Breast epithelium (tissue), 4 donors: ENCODE results near the gene CLMP. TPM values are rescaled to one million over a fixed set of nuclear protein-coding genes. Genes with fewer than 3 reads are reported as not detected.
A peak's percentile ranks its signal among the peaks of the same experiment; 100 is the strongest.

Source experiments
- DNase-seq, 2 donors: peaks; one replicate each; pipeline ENCODE4 v3.0.0-alpha.2; 2019; ENCODE audit warnings: low spot score in 2 of 2
- H3K27ac ChIP-seq, 2 donors: fragments of 200-600 bp; sonication (generic) in 1 of 2; one replicate each; pipeline ENCODE4 v1.5.1; 2016 to 2019; ENCODE audit warnings: mild to moderate bottlenecking in 1 of 2
- H3K27me3 ChIP-seq, 2 donors: fragments of 200-600 bp; sonication (generic) in 1 of 2; one replicate each; pipeline versions ENCODE4 v1.5.1 to v1.6.0; 2017 to 2019; ENCODE audit warnings: control low read depth in 1 of 2, mild to moderate bottlenecking in 1 of 2
- H3K36me3 ChIP-seq: fragments of 200-600 bp; one replicate; pipeline ENCODE4 v1.5.1; 2019
- H3K4me1 ChIP-seq, 2 donors: fragments of 200-600 bp; sonication (generic); one replicate each; pipeline ENCODE4 v1.5.1; 2016 to 2019; ENCODE audit warnings: control low read depth in 1 of 2
- H3K4me3 ChIP-seq, 3 donors: fragments of 200-600 bp; sonication (generic); 1 replicate in 2 of 3; 2 replicates in 1 of 3; pipeline ENCODE4 v1.5.1; 2016 to 2019; ENCODE audit warnings: mild to moderate bottlenecking in 3 of 3, moderate library complexity in 2 of 3
- H3K9me3 ChIP-seq, 2 donors: fragments of 200-600 bp; sonication (generic) in 1 of 2; one replicate each; pipeline ENCODE4 v1.5.1; 2016 to 2019; ENCODE audit warnings: control low read depth in 1 of 2
- CTCF ChIP-seq, 3 donors: fragments of 450-650 bp; IDR thresholded peaks; one replicate each; pipeline ENCODE4 v1.5.1; 2016 to 2017; ENCODE audit warnings: antibody characterized with exemption in 3 of 3, mild to moderate bottlenecking in 3 of 3, moderate library complexity in 3 of 3
- POLR2A ChIP-seq: fragments of 450-650 bp; IDR thresholded peaks from one replicate; pipeline ENCODE4 v1.6.1; 2016; ENCODE audit warnings: antibody characterized with exemption, mild to moderate bottlenecking, moderate library complexity
- POLR2AphosphoS5 ChIP-seq, 3 donors: sonication (generic); formaldehyde crosslinking; IDR thresholded peaks; one replicate each; pipeline ENCODE4 v1.6.1; 2017; ENCODE audit warnings: antibody characterized with exemption in 3 of 3
- intact Hi-C: fragments of 100-400 bp; cut with DNase I; formaldehyde crosslinking; loops from one replicate; pipeline ENCODE4 v1.15.1; 2023; ENCODE audit warnings: low total_unique reads
- total RNA-seq, 3 donors: library from RNA; depleted of rRNA; stranded (reverse); fragments of >200 nt; gene quantifications; one replicate each; pipeline ENCODE4 v1.1.0, GENCODE V29; 2016

CLMP gene
- total RNA-seq, 3 donors from 2014 or later = 70.8 to 241 (median 82.9) TPM

DNA sequence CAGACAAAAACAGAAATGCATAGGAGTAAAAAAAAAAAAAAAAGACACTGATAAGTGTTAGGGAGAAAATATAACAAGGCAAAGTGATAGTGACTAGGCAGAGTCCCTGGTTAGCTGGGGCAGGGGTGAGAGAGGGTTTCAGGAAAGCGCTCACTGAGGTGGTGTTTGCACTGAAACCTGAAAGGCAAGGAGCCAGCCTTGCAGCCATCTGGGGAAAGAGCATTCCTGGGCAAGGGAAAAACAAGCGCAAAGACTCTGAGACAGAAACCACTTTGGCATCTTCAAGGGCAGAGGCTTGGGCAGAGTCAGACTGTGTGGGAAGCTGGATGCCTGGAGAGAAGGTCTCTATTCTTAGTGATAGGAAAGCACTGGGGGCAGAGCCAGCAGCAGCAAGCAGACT is 14.5 kb downstream of the CLMP start:
- DNase-seq = peak in 1 of 2 donors; percentile 46
- intact Hi-C loops = no loop called here
- no peak for TF ChIP-seq POLR2AphosphoS5 (IDR thresholded peaks at IDR 0.05)
- no peak for TF ChIP-seq POLR2A
- TF ChIP-seq CTCF (IDR thresholded peaks at IDR 0.05) = no peak
- Histone ChIP-seq H3K4me3 (no peak overlapping the region), H3K9me3 (no peaks in the 10 kb centered on the region), H3K27ac (peak overlapping the region; percentile 34 to 48), H3K4me1 (peaks cover under 1 to 8% of the 10 kb centered on the region in 2 donors), H3K36me3 (no peaks in the 10 kb centered on the region), H3K27me3 (no peaks in the 10 kb centered on the region)

DNA sequence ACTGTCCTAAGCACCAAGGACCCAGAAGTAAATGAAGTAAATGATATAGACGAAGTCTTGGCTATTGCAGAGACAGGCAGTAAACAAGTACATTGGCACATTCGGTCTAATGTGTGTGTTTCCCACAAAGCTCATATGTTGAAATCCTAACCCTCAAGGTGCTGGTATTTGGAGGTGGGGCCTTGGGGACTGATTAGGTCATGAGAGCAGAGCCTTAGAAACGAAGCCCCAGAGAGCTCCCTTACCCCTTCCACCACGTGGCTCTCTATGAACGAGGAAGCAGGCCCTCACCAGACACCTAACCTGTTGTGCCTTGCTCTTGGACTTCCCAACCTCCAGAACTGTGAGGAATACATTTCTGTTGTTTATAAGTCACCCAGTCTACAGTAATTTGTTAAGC is 14.9 kb downstream of the CLMP start:
- Histone ChIP-seq H3K9me3 (no peaks in the 10 kb centered on the region), H3K4me3 (no peak overlapping the region), H3K4me1 (peaks cover 3 to 8% of the 10 kb centered on the region in 2 donors), H3K36me3 (no peaks in the 10 kb centered on the region), H3K27me3 (no peaks in the 10 kb centered on the region), H3K27ac (peak overlapping the region; percentile 35 to 48)
- no peak for TF ChIP-seq CTCF (IDR thresholded peaks at IDR 0.05)
- TF ChIP-seq POLR2A = no peak
- TF ChIP-seq POLR2AphosphoS5 (IDR thresholded peaks at IDR 0.05) = no peak
- intact Hi-C loops = no loop called here
- DNase-seq = no peak

DNA sequence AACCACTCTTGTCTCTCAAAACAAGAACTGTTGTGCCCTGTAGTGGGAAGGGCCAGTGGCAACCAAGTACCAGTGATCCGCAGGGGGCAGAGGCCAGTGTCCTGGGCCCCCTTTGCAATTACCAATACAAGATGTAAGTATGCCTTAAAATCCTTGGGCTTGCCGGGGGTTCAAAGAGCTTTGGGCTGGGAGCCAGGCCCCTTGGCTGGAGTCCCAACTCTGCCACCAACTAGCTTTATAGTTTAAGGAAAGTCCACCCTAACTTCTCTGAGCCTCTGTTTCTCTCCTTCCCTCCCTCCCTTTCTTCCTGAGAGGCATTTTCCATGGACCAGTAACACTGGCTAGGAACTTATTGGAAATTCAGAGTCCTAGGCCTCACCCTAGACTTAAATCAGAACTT is 15.5 kb downstream of the CLMP start:
- no peaks in the 10 kb centered on the region for H3K27me3 ChIP-seq
- H3K4me1 ChIP-seq = peaks cover 7 to 11% of the 10 kb centered on the region in 2 donors
- H3K27ac ChIP-seq = peak overlapping the region in 1 of 2 donors; percentile 48
- H3K36me3 ChIP-seq = no peaks in the 10 kb centered on the region
- DNase-seq = no peak
- no peaks in the 10 kb centered on the region for H3K9me3 ChIP-seq
- H3K4me3 ChIP-seq = no peak overlapping the region
- intact Hi-C loops = no loop called here
- TF ChIP-seq CTCF (IDR thresholded peaks at IDR 0.05) (no peak), POLR2A (no peak), POLR2AphosphoS5 (IDR thresholded peaks at IDR 0.05) (no peak)

GRCh38 chr11:123178186-123178585 is 16.9 kb downstream of the CLMP start:
- intact Hi-C loops = no loop called here
- Histone ChIP-seq H3K9me3 (no peaks in the 10 kb centered on the region), H3K4me1 (peaks cover 7 to 11% of the 10 kb centered on the region in 2 donors), H3K27ac (no peak overlapping the region), H3K36me3 (no peaks in the 10 kb centered on the region), H3K27me3 (no peaks in the 10 kb centered on the region), H3K4me3 (no peak overlapping the region)
- DNase-seq = no peak
- TF ChIP-seq POLR2A (no peak), CTCF (IDR thresholded peaks at IDR 0.05) (no peak), POLR2AphosphoS5 (IDR thresholded peaks at IDR 0.05) (no peak)

DNA sequence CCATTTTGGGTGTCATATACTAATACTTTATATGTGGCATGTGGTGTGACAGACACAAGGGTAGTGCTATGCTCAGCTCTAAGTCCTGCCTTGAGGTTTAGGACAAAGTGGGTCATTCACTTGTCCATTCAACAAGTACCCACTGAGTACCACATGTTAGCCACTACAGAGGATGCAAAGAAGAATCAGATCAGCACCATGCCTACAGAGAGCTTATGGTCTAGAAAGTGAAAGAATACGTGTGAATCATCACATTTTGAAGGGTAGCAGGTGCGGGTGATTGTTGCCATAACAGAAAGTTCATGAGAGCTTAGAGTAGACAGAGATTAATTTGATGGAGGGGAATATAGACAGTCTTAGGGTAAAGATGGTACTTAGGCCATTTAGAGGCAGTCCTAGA is 18.3 kb downstream of the CLMP start:
- Histone ChIP-seq H3K27me3 (no peaks in the 10 kb centered on the region), H3K4me3 (no peak overlapping the region), H3K36me3 (no peaks in the 10 kb centered on the region), H3K9me3 (no peaks in the 10 kb centered on the region), H3K4me1 (peaks cover 7 to 11% of the 10 kb centered on the region in 2 donors), H3K27ac (peak overlapping the region in 1 of 2 donors; percentile 3)
- intact Hi-C loops = no loop called here
- TF ChIP-seq POLR2AphosphoS5 (IDR thresholded peaks at IDR 0.05) (no peak), POLR2A (no peak), CTCF (IDR thresholded peaks at IDR 0.05) (no peak)
- no peak for DNase-seq
